Measurements from ENCODE around the gene STYXL1.

DNA sequence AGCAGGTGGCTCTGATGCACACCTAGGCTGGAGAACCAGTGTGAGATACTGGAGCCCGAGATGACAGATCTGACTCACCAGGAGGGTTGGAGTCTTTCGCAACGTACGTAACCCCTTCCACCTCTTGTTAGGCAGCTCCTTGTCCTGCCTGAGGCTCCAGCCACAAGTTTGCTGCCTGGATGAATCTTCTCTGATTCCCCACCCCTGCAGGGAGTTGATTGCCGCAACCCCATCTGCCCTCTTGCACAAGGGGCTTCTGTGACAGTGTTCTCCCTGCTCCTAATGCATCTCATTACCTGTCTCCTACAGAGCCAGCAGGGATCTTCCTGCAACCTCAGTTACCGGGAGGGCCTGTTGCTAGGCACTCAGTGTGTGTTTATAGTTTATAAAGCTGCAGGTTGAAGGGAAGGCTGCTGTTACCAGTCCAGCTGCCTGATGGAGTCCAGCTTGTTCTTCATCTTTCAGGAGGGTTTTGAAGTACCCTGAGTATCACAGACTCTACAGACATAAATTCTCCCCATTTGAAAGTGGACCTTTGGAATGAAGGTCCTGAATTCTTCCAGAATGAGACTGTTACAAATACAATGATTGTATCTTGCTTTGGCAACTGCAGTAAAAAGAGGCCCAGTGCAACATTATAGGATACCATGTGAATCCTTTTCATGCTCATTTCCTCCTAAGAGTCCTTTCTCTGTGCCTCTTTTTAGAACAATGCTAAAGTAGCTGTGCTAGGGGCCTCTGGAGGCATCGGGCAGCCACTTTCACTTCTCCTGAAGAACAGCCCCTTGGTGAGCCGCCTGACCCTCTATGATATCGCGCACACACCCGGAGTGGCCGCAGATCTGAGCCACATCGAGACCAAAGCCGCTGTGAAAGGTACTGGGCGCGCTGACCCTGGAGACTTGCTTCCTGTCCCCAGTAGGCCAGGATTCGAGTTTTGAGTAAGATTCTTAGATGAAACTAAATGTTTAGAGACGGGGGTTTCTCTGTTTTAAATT lies 6.6 kb upstream of the STYXL1 start:
- TF ChIP-seq, protein P1, sequence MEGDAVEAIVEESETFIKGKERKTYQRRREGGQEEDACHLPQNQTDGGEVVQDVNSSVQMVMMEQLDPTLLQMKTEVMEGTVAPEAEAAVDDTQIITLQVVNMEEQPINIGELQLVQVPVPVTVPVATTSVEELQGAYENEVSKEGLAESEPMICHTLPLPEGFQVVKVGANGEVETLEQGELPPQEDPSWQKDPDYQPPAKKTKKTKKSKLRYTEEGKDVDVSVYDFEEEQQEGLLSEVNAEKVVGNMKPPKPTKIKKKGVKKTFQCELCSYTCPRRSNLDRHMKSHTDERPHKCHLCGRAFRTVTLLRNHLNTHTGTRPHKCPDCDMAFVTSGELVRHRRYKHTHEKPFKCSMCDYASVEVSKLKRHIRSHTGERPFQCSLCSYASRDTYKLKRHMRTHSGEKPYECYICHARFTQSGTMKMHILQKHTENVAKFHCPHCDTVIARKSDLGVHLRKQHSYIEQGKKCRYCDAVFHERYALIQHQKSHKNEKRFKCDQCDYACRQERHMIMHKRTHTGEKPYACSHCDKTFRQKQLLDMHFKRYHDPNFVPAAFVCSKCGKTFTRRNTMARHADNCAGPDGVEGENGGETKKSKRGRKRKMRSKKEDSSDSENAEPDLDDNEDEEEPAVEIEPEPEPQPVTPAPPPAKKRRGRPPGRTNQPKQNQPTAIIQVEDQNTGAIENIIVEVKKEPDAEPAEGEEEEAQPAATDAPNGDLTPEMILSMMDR (IDR thresholded peaks at IDR 0.05): no peak
- TF ChIP-seq POLR2A (IDR thresholded peaks at IDR 0.05): peak in 1 of 3 donors; percentile 28

Measured in body of pancreas (tissue), 4 donors.